HG02943 (cell line): ENCODE measurements around the gene SPOCD1.

Source experiments
- ATAC-seq: cut with Tn5 transposase; IDR thresholded peaks from one replicate; pipeline ENCODE4 v1.9.1; 2021; ENCODE audit warnings: mild to moderate bottlenecking, low read depth, moderate library complexity; ENCODE audit not compliant: unreplicated experiment

Gene SPOCD1

GRCh38 chr1:31760471-31761470 is 55.1 kb downstream of the SPOCD1 start:
- no peak for ATAC-seq

GRCh38 chr1:31759298-31760023 is 56.4 kb downstream of the SPOCD1 start:
- ATAC-seq = no peak

GRCh38 chr1:31758823-31759222 is 57.0 kb downstream of the SPOCD1 start:
- no peak for ATAC-seq

- no peak for ATAC-seq
Measured at GRCh38 chr1:31757989-31758388, 57.8 kb downstream of the SPOCD1 start.

GRCh38 chr1:31757204-31757679 is 58.6 kb downstream of the SPOCD1 start:
- ATAC-seq = no peak

GRCh38 chr1:31756578-31756977 is 59.2 kb downstream of the SPOCD1 start:
- no peak for ATAC-seq

- ATAC-seq = no peak
Measured at GRCh38 chr1:31755850-31756492, 59.9 kb downstream of the SPOCD1 start.

- no peak for ATAC-seq
Measured at GRCh38 chr1:31755197-31755611, 60.6 kb downstream of the SPOCD1 start.

- no peak for ATAC-seq
Measured at GRCh38 chr1:31754397-31754796, 61.4 kb downstream of the SPOCD1 start.

- ATAC-seq = no peak
Measured at GRCh38 chr1:31753707-31754349, 62.0 kb downstream of the SPOCD1 start.

- no peak for ATAC-seq
Measured at GRCh38 chr1:31752952-31753475, 62.8 kb downstream of the SPOCD1 start.

- ATAC-seq = no peak
Measured at GRCh38 chr1:31752258-31752657, 63.6 kb downstream of the SPOCD1 start.

- no peak for ATAC-seq
Measured at GRCh38 chr1:31751822-31752241, 64.0 kb downstream of the SPOCD1 start.

GRCh38 chr1:31750858-31751510 is 64.8 kb downstream of the SPOCD1 start:
- no peak for ATAC-seq

- ATAC-seq = no peak
Measured at GRCh38 chr1:31749785-31750735, 65.8 kb downstream of the SPOCD1 start.

- ATAC-seq = no peak
Measured at GRCh38 chr1:31748365-31748764, 67.5 kb downstream of the SPOCD1 start.

GRCh38 chr1:31747304-31747703 is 68.5 kb downstream of the SPOCD1 start:
- no peak for ATAC-seq

- no peak for ATAC-seq
Measured at GRCh38 chr1:31746687-31747086, 69.1 kb downstream of the SPOCD1 start.
